B cell (primary cell): ENCODE data around the gene HAGH. TPM values are rescaled to one million over a fixed set of nuclear protein-coding genes. Genes with fewer than 3 reads are reported as not detected.
A peak's percentile ranks its signal among the peaks of the same experiment; 100 is the strongest.

ENCODE experiments used
- ATAC-seq: fragments of 200-7000 bp; cut with Tn5 transposase; one replicate; pipeline ENCODE4 v1.10.0; 2021; ENCODE audit warnings: low read depth, mild to moderate bottlenecking, moderate number of reproducible peaks, moderate library complexity
- CTCF ChIA-PET: fragments of 350-600 bp; sonication (Branson Sonifier 250); formaldehyde crosslinking; loops from one replicate; lab custom pipeline; 2021; ENCODE audit warnings: antibody characterized with exemption, inconsistent platforms; lab: Charles Lee
- POLR2A ChIA-PET: fragments of 350-600 bp; sonication (Branson Sonifier 250); formaldehyde crosslinking; loops from one replicate; lab custom pipeline; 2021; ENCODE audit warnings: antibody characterized with exemption; lab: Charles Lee
- DNase-seq: peaks from one replicate; pipeline ENCODE4 v3.0.0; 2013
- H2AFZ ChIP-seq: 2 replicates; pipeline ENCODE4 v1.6.1; 2012; ENCODE audit warnings: mild to moderate bottlenecking, low read depth, low read length; ENCODE audit not compliant: insufficient read depth, poor library complexity, severe bottlenecking
- H3K27ac ChIP-seq, 2 donors: 1 replicate in 1 of 2; 2 replicates in 1 of 2; pipeline ENCODE4 v1.5.1; 2012 to 2013; ENCODE audit warnings: low read length in 2 of 2, mild to moderate bottlenecking in 2 of 2, moderate library complexity in 1 of 2
- H3K27me3 ChIP-seq, 4 experiments: fragments of 200-600 bp in 1 of 4; sonication (generic) in 1 of 4; replicated peaks in 1 of 4; 1 replicate in 2 of 4; 2 replicates in 2 of 4; pipeline versions ENCODE4 v1.6.1 to v1.7.0; 2013 to 2016; ENCODE audit warnings: low read length in 3 of 4, mild to moderate bottlenecking in 2 of 4, mixed read lengths in 1 of 4, moderate library complexity in 1 of 4; ENCODE audit not compliant: insufficient read depth in 4 of 4, control insufficient read depth in 3 of 4; ENCODE audit errors: control extremely low read depth in 1 of 4
- H3K36me3 ChIP-seq, 2 experiments: replicated peaks in 1 of 2; 1 replicate in 1 of 2; 2 replicates in 1 of 2; pipeline versions ENCODE4 v1.6.1 to v1.7.1; 2013; ENCODE audit warnings: low read length in 1 of 2; ENCODE audit not compliant: insufficient read depth in 2 of 2, control insufficient read depth in 1 of 2; ENCODE audit errors: control extremely low read depth in 1 of 2, extremely low read depth in 1 of 2
- H3K4me1 ChIP-seq, 2 donors: fragments of 200-600 bp in 1 of 2; sonication (generic) in 1 of 2; 1 replicate in 1 of 2; 2 replicates in 1 of 2; pipeline versions ENCODE4 v1.5.1 to v1.6.1; 2013 to 2017; ENCODE audit warnings: low read length in 2 of 2; ENCODE audit not compliant: control insufficient read depth in 2 of 2, insufficient read depth in 2 of 2
- H3K4me2 ChIP-seq: replicated peaks from 2 replicates; pipeline ENCODE3; 2012; ENCODE audit warnings: mild to moderate bottlenecking, low read depth, low read length; ENCODE audit not compliant: poor library complexity, severe bottlenecking
- H3K4me3 ChIP-seq, 5 experiments: fragments of 200-600 bp in 1 of 5; sonication (generic) in 1 of 5; 1 replicate in 3 of 5; 2 replicates in 2 of 5; pipeline versions ENCODE4 v1.5.1 to v1.7.0; 2011 to 2016; ENCODE audit warnings: low read length in 4 of 5, mild to moderate bottlenecking in 4 of 5, low read depth in 2 of 5, control low read depth in 1 of 5, moderate library complexity in 1 of 5; ENCODE audit not compliant: insufficient read depth in 1 of 5; ENCODE audit errors: control extremely low read depth in 1 of 5, extremely low read depth in 1 of 5
- H3K79me2 ChIP-seq: fragments of 200-600 bp; sonication (generic); one replicate; pipeline ENCODE4 v1.6.0; 2016; ENCODE audit warnings: low read length; ENCODE audit not compliant: control insufficient read depth, insufficient read depth
- H3K9ac ChIP-seq: fragments of 200-600 bp; sonication (generic); 2 replicates; pipeline ENCODE4 v1.6.1; 2017; ENCODE audit warnings: mild to moderate bottlenecking, low read length, moderate library complexity
- H3K9me3 ChIP-seq, 3 donors: one replicate each; pipeline versions ENCODE4 v1.6.1 to v1.7.1; 2013; ENCODE audit warnings: low read length in 2 of 3; ENCODE audit not compliant: control insufficient read depth in 2 of 3, insufficient read depth in 1 of 3; ENCODE audit errors: control extremely low read depth in 1 of 3
- H4K20me1 ChIP-seq: 2 replicates; pipeline ENCODE4 v1.6.0; 2012; ENCODE audit warnings: mild to moderate bottlenecking, low read length; ENCODE audit not compliant: insufficient read depth, control insufficient read depth, poor library complexity, severe bottlenecking
- H3K27ac Mint-ChIP-seq: one replicate; pipeline ENCODE4 v1.8.0; 2021; ENCODE audit warnings: mixed read lengths
- H3K27me3 Mint-ChIP-seq: one replicate; pipeline ENCODE4 v1.8.0; 2021; ENCODE audit warnings: mixed read lengths
- H3K4me1 Mint-ChIP-seq: one replicate; pipeline ENCODE4 v1.8.0; 2021; ENCODE audit warnings: mixed read lengths
- H3K4me3 Mint-ChIP-seq: one replicate; pipeline ENCODE4 v1.8.0; 2021; ENCODE audit warnings: mixed read lengths
- H3K9me3 Mint-ChIP-seq: one replicate; pipeline ENCODE4 v1.8.0; 2022; ENCODE audit warnings: mixed read lengths; ENCODE audit not compliant: insufficient read depth
- EZH2 ChIP-seq: IDR thresholded peaks from 2 replicates; pipeline ENCODE4 v1.6.1; 2012; ENCODE audit warnings: borderline replicate concordance, low read depth, mild to moderate bottlenecking, moderate library complexity, low read length; ENCODE audit not compliant: insufficient read depth, poor library complexity, severe bottlenecking
- WGBS: methylation state at CpG from one replicate; pipeline ENCODE4 v1.1.5; 2013; ENCODE audit warnings: missing lambda C conversion rate; ENCODE audit not compliant: insufficient coverage; 5-methylcytosine and 5-hydroxymethylcytosine counted together
- intact Hi-C: fragments of 100-400 bp; cut with micrococcal nuclease; formaldehyde crosslinking; loops from one replicate; pipeline ENCODE4 v1.10.0; 2022
- polyA plus RNA-seq: library from polyadenylated mRNA; depleted of rRNA; stranded (reverse); fragments of >200 nt; gene quantifications from 2 replicates; pipeline ENCODE4 v1.2.3, GENCODE V29; 2012
- total RNA-seq, 2 donors: library from RNA; stranded (reverse); fragments of 120-200 nt in 1 of 2; gene quantifications; 1 replicate in 1 of 2; 2 replicates in 1 of 2; pipeline versions ENCODE4 v1.2.3 to v1.2.4, GENCODE V29; 2013 to 2022
- TF ChIP-seq, protein P1 (sequence below): fragments of 200-600 bp; IDR thresholded peaks from one replicate; pipeline ENCODE4 v1.8.0; 2022; ENCODE audit warnings: antibody characterized with exemption, mild to moderate bottlenecking

HAGH gene
- total and polyA plus RNA-seq, 2 donors (not counting 1 experiment from before 2014, with no cell fraction given), result 50.6 to 74.2 TPM

DNA sequence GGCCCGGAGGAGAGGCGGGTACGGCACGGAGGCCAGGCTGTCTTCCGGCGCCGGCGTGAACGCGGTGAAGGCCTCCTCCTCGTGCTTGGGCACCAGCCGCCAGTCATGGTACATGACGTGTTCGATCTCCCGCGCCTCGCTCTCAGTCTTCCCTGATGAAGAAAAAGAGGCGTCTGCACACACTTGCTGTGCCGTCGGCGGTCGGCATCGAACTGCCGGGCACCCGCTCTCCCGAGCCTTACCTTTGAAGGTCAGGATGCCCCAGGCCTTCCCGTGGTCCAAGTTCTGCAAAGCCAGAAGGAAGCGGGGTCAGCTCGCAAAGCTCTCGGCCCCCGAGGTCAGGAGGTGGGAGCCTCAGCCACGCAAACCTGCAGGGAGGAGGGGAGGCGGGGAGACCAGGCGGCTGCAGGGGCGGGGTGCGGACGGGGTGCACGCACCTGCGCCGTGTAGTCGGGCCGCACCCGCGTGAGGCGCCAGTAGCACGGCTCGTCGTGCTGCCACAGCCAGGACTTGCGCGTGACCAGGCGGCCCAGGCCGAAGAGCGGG, 54.2 kb downstream of the HAGH start, which contains the start of gene EME2:
TSS of gene EME2 (plus strand) at position 449 of the 546 bp plus-strand sequence. CDS start 418 bp downstream, outside the sequence.
- H3K4me1 Mint-ChIP-seq, result peaks cover 27% of the 10 kb centered on the region
- Histone ChIP-seq H2AFZ (peak within 1 kb of the TSS; percentile 81), H3K9me3 (no peaks in the 10 kb centered on the region), H3K27me3 (no peaks in the 10 kb centered on the region), H3K79me2 (peaks cover 31% of the 10 kb centered on the region), H3K4me3 (peak within 1 kb of the TSS; percentile 53 to 87 (median 82)), H3K4me2 (peak within 1 kb of the TSS; percentile 99), H3K36me3 (peaks cover 0 to 28% of the 10 kb centered on the region in 2 experiments), H3K4me1 (peaks cover 22 to 35% of the 10 kb centered on the region in 2 donors), H4K20me1 (peaks cover 60% of the 10 kb centered on the region), H3K9ac (peak within 1 kb of the TSS; percentile 84), H3K27ac (peak within 1 kb of the TSS; percentile 38 to 90)
- POLR2A ChIA-PET, result interaction anchor here (0.6 to 4.4 kb wide), 4 partner anchors 10 to 157 kb away, joined by 3 to 27 read pairs (median 3); partner anchors contain the start of genes NUBP2 and SPSB3
- no peaks in the 10 kb centered on the region for H3K27me3 Mint-ChIP-seq
- H3K9me3 Mint-ChIP-seq, result no peaks in the 10 kb centered on the region
- no peak for TF ChIP-seq EZH2
- TF ChIP-seq, protein P1, sequence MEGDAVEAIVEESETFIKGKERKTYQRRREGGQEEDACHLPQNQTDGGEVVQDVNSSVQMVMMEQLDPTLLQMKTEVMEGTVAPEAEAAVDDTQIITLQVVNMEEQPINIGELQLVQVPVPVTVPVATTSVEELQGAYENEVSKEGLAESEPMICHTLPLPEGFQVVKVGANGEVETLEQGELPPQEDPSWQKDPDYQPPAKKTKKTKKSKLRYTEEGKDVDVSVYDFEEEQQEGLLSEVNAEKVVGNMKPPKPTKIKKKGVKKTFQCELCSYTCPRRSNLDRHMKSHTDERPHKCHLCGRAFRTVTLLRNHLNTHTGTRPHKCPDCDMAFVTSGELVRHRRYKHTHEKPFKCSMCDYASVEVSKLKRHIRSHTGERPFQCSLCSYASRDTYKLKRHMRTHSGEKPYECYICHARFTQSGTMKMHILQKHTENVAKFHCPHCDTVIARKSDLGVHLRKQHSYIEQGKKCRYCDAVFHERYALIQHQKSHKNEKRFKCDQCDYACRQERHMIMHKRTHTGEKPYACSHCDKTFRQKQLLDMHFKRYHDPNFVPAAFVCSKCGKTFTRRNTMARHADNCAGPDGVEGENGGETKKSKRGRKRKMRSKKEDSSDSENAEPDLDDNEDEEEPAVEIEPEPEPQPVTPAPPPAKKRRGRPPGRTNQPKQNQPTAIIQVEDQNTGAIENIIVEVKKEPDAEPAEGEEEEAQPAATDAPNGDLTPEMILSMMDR, result no peak
- peak within 1 kb of the TSS; percentile 95 for H3K4me3 Mint-ChIP-seq
- CTCF ChIA-PET, result interaction anchor here (0.6 to 3.2 kb wide), 4 partner anchors 9 to 716 kb away, joined by 3 to 15 read pairs (median 6); partner anchors contain the start of genes MAPK8IP3, NUBP2 and SPSB3
- intact Hi-C loops, result loop anchor here (2.0 to 5.0 kb wide), 4 partner anchors 54 to 360 kb away; partner anchors contain the start of genes FAHD1, HAGH, MAPK8IP3 and UNKL
- DNase-seq (peak; percentile 60), ATAC-seq (no peak)
- peak within 1 kb of the TSS; percentile 97 for H3K27ac Mint-ChIP-seq
- under 1% methylated on average over 53 of the region's 53 CpGs for WGBS
